ENCODE results near the gene DTWD2.

Gene DTWD2

GRCh38 chr5:119021149-119021732 is 32.9 kb upstream of the DTWD2 start:
- no peak overlapping the region for H3K4me3 ChIP-seq (ENCODE audit: low read depth, low read length)
- H3K4me1 ChIP-seq = no peaks in the 10 kb centered on the region
- H3K27me3 ChIP-seq = no peaks in the 10 kb centered on the region
- no peaks in the 10 kb centered on the region for H3K9me3 ChIP-seq
- DNase-seq = no peak
- TF ChIP-seq CTCF (IDR thresholded peaks at IDR 0.05; ENCODE audit: low read depth, low read length) = no peak
- H3K36me3 ChIP-seq = no peaks in the 10 kb centered on the region

- H3K27me3 ChIP-seq = 0 out of 2 replicates have a peak, but pooled peaks cover 2% of the 10 kb centered on the region
- no peak for DNase-seq
- TF ChIP-seq CTCF (IDR thresholded peaks at IDR 0.05; ENCODE audit: low read depth, low read length) = no peak
- no peaks in the 10 kb centered on the region for H3K4me1 ChIP-seq
- H3K36me3 ChIP-seq = no peaks in the 10 kb centered on the region
- H3K9me3 ChIP-seq = no peaks in the 10 kb centered on the region
- no peak overlapping the region for H3K4me3 ChIP-seq (ENCODE audit: low read depth, low read length)
These were observed 31.6 kb upstream of the DTWD2 start for GRCh38 chr5:119019949-119020348.

- no peak overlapping the region for H3K4me3 ChIP-seq (ENCODE audit: low read depth, low read length)
- no peaks in the 10 kb centered on the region for H3K36me3 ChIP-seq
- no peak for DNase-seq
- TF ChIP-seq CTCF (IDR thresholded peaks at IDR 0.05; ENCODE audit: low read depth, low read length) = no peak
- H3K4me1 ChIP-seq = no peaks in the 10 kb centered on the region
- 0 out of 2 replicates have a peak, but pooled peaks cover 2% of the 10 kb centered on the region for H3K27me3 ChIP-seq
- no peaks in the 10 kb centered on the region for H3K9me3 ChIP-seq
These were observed 31.2 kb upstream of the DTWD2 start for GRCh38 chr5:119019501-119019900.

- no peak for TF ChIP-seq CTCF (IDR thresholded peaks at IDR 0.05; ENCODE audit: low read depth, low read length)
- DNase-seq = no peak
- no peak overlapping the region for H3K4me3 ChIP-seq (ENCODE audit: low read depth, low read length)
These were observed 29.6 kb upstream of the DTWD2 start for GRCh38 chr5:119017994-119018393.

GRCh38 chr5:119016125-119016774 is 27.9 kb upstream of the DTWD2 start:
- TF ChIP-seq CTCF (IDR thresholded peaks at IDR 0.05; ENCODE audit: low read depth, low read length) = no peak
- no peak for DNase-seq
- no peaks in the 10 kb centered on the region for H3K36me3 ChIP-seq
- H3K9me3 ChIP-seq = no peaks in the 10 kb centered on the region
- H3K27me3 ChIP-seq = 0 out of 2 replicates have a peak, but pooled peaks cover 2% of the 10 kb centered on the region
- H3K4me3 ChIP-seq (ENCODE audit: low read depth, low read length) = no peak overlapping the region
- no peaks in the 10 kb centered on the region for H3K4me1 ChIP-seq

More at GRCh38 chr5:119017994-119018393, 29.6 kb upstream of the DTWD2 start:
- H3K9me3 ChIP-seq = no peaks in the 10 kb centered on the region
- H3K27me3 ChIP-seq = 0 out of 2 replicates have a peak, but pooled peaks cover 2% of the 10 kb centered on the region
- no peaks in the 10 kb centered on the region for H3K36me3 ChIP-seq
- no peaks in the 10 kb centered on the region for H3K4me1 ChIP-seq

- no peak for DNase-seq
- no peak for TF ChIP-seq CTCF (IDR thresholded peaks at IDR 0.05; ENCODE audit: low read depth, low read length)
- H3K4me1 ChIP-seq = no peaks in the 10 kb centered on the region
- H3K36me3 ChIP-seq = no peaks in the 10 kb centered on the region
- no peaks in the 10 kb centered on the region for H3K9me3 ChIP-seq
- H3K27me3 ChIP-seq = 0 out of 2 replicates have a peak, but pooled peaks cover 2% of the 10 kb centered on the region
- H3K4me3 ChIP-seq (ENCODE audit: low read depth, low read length) = no peak overlapping the region
These were observed 22.8 kb upstream of the DTWD2 start for GRCh38 chr5:119011186-119011585.

Data from BE2C (cell line).